Cardiac fibroblast (primary cell): ENCODE data around the gene MAML2.

Experiments used
- DNase-seq, 2 donors: peaks; one replicate each; pipeline versions ENCODE4 v3.0.0 to v3.0.0-alpha.2; 2010; ENCODE audit warnings: low read depth in 2 of 2
- H3K4me3 ChIP-seq, 2 donors: replicated peaks in 1 of 2; 1 replicate in 1 of 2; 2 replicates in 1 of 2; pipeline ENCODE4 v1.5.1; 2011; ENCODE audit warnings: low read depth in 2 of 2, low read length in 2 of 2, mild to moderate bottlenecking in 2 of 2, moderate library complexity in 1 of 2
- CTCF ChIP-seq: IDR thresholded peaks from one replicate; pipeline ENCODE4 v1.5.1; 2011; ENCODE audit warnings: low read depth, mild to moderate bottlenecking, low read length, inconsistent platforms

Gene MAML2

GRCh38 chr11:96326959-96327358 lies 16.0 kb downstream of the MAML2 start:
- TF ChIP-seq CTCF, result no peak

GRCh38 chr11:96324912-96325311 lies 18.1 kb downstream of the MAML2 start:
- DNase-seq, result peak; percentile 81 to 89
- no peak overlapping the region for H3K4me3 ChIP-seq
- TF ChIP-seq CTCF, result no peak

More at GRCh38 chr11:96326959-96327358, 16.0 kb downstream of the MAML2 start:
- DNase-seq, result no peak
- no peak overlapping the region for H3K4me3 ChIP-seq

GRCh38 chr11:96323642-96323985 lies 19.4 kb downstream of the MAML2 start:
- H3K4me3 ChIP-seq, result no peak overlapping the region
- TF ChIP-seq CTCF, result no peak
- DNase-seq, result no peak

- no peak for TF ChIP-seq CTCF
- H3K4me3 ChIP-seq, result no peak overlapping the region
- DNase-seq, result no peak
Measured at GRCh38 chr11:96322775-96323641, 20.0 kb downstream of the MAML2 start.

- no peak overlapping the region for H3K4me3 ChIP-seq
- TF ChIP-seq CTCF, result no peak
- no peak for DNase-seq
Measured at GRCh38 chr11:96321091-96321490, 21.9 kb downstream of the MAML2 start.

GRCh38 chr11:96319898-96320656 lies 22.9 kb downstream of the MAML2 start:
- H3K4me3 ChIP-seq, result no peak overlapping the region
- DNase-seq, result no peak
- no peak for TF ChIP-seq CTCF
